Neural progenitor cell (in vitro differentiated cells): ENCODE results near the gene NALCN. TPM values are rescaled to one million over a fixed set of nuclear protein-coding genes. Genes with fewer than 3 reads are reported as not detected.

ENCODE experiments used
- DNase-seq: peaks from one replicate; pipeline ENCODE4 v3.0.0-alpha.2; 2016; ENCODE audit warnings: low spot score
- H2AFZ ChIP-seq: fragments of 200-600 bp; sonication (generic); replicated peaks from 2 replicates; pipeline ENCODE4 v1.6.1; 2016; ENCODE audit warnings: antibody characterized with exemption
- H3F3A ChIP-seq: fragments of 200-600 bp; sonication (generic); 2 replicates; pipeline ENCODE4 v1.6.1; 2016; ENCODE audit warnings: antibody characterized with exemption, low read depth
- H3K27ac ChIP-seq: fragments of 200-600 bp; sonication (generic); 2 replicates; pipeline ENCODE4 v1.5.1; 2016; ENCODE audit warnings: mild to moderate bottlenecking
- H3K27me3 ChIP-seq: fragments of 200-600 bp; sonication (generic); 2 replicates; pipeline ENCODE4 v1.6.1; 2016; ENCODE audit warnings: mild to moderate bottlenecking, moderate library complexity
- H3K36me3 ChIP-seq: fragments of 200-600 bp; sonication (generic); 2 replicates; pipeline ENCODE4 v1.5.1; 2016
- H3K4me1 ChIP-seq: fragments of 200-600 bp; sonication (generic); 2 replicates; pipeline ENCODE4 v1.6.1; 2016; ENCODE audit warnings: mixed run types
- H3K4me2 ChIP-seq: fragments of 200-600 bp; sonication (generic); 2 replicates; pipeline ENCODE4 v1.6.1; 2016
- H3K4me3 ChIP-seq: fragments of 200-600 bp; sonication (generic); 2 replicates; pipeline ENCODE4 v1.5.1; 2016
- H3K79me2 ChIP-seq: fragments of 200-600 bp; sonication (generic); 2 replicates; pipeline ENCODE4 v1.6.1; 2016; ENCODE audit warnings: low read depth
- H3K9ac ChIP-seq: fragments of 200-600 bp; sonication (generic); 2 replicates; pipeline ENCODE4 v1.6.1; 2016
- H3K9me3 ChIP-seq: fragments of 200-600 bp; sonication (generic); 2 replicates; pipeline ENCODE4 v1.5.1; 2016; ENCODE audit warnings: low read depth
- H4K20me1 ChIP-seq: fragments of 200-600 bp; sonication (generic); 2 replicates; pipeline ENCODE4 v1.6.1; 2016; ENCODE audit warnings: low read depth
- H3K27ac Mint-ChIP-seq: 3 replicates; pipeline ENCODE4 v1.8.0; 2021; ENCODE audit warnings: mixed read lengths
- H3K27me3 Mint-ChIP-seq: 2 replicates; pipeline ENCODE4 v1.8.0; 2022; ENCODE audit warnings: low read depth, mild to moderate bottlenecking, inconsistent platforms, moderate library complexity, mixed read lengths; ENCODE audit not compliant: insufficient read depth
- H3K36me3 Mint-ChIP-seq: 3 replicates; pipeline ENCODE4 v1.8.0; 2021; ENCODE audit warnings: mixed read lengths
- H3K4me1 Mint-ChIP-seq: 3 replicates; pipeline ENCODE4 v1.8.0; 2021; ENCODE audit warnings: mixed read lengths
- H3K4me3 Mint-ChIP-seq: 3 replicates; pipeline ENCODE4 v1.8.0; 2021; ENCODE audit warnings: mild to moderate bottlenecking, moderate library complexity, mixed read lengths
- H3K9me3 Mint-ChIP-seq: 3 replicates; pipeline ENCODE4 v1.8.0; 2020; ENCODE audit warnings: mixed read lengths
- CTCF ChIP-seq: fragments of 200-600 bp; sonication (generic); IDR thresholded peaks from 2 replicates; pipeline ENCODE4 v1.5.1; 2017; ENCODE audit warnings: antibody characterized with exemption, mild to moderate bottlenecking
- EZH2 ChIP-seq: fragments of 200-600 bp; sonication (generic); IDR thresholded peaks from 2 replicates; pipeline ENCODE4 v1.6.1; 2017; ENCODE audit warnings: antibody characterized with exemption, mild to moderate bottlenecking, moderate library complexity
- EZH2phosphoT487 ChIP-seq: fragments of 200-600 bp; sonication (generic); IDR thresholded peaks from 2 replicates; pipeline ENCODE4 v1.6.1; 2017; ENCODE audit warnings: antibody characterized with exemption
- total RNA-seq: library from RNA; depleted of rRNA; stranded (reverse); fragments of >200 nt; gene quantifications from 2 replicates; pipeline ENCODE4 v1.2.3, GENCODE V29; 2015; ENCODE audit warnings: low replicate concordance

NALCN gene
- total RNA-seq, 1 donor from 2014 or later = 1.1 TPM

- no peak for DNase-seq
- no peak for TF ChIP-seq EZH2phosphoT487
- TF ChIP-seq EZH2 = no peak
- no peak for TF ChIP-seq CTCF
- no peak overlapping the region for H3K27ac Mint-ChIP-seq
- H3K36me3 ChIP-seq = no peaks in the 10 kb centered on the region
- H3K4me1 ChIP-seq = no peaks in the 10 kb centered on the region
- H3F3A ChIP-seq = no peaks in the 10 kb centered on the region
- no peaks in the 10 kb centered on the region for H3K9me3 ChIP-seq
- H3K4me3 Mint-ChIP-seq = no peak overlapping the region
- H3K9ac ChIP-seq = no peak overlapping the region
- no peak overlapping the region for H3K27ac ChIP-seq
- no peaks in the 10 kb centered on the region for H3K27me3 ChIP-seq
- peaks cover 3% of the 10 kb centered on the region for H3K4me1 Mint-ChIP-seq
- H3K79me2 ChIP-seq = no peaks in the 10 kb centered on the region
- no peak overlapping the region for H3K4me2 ChIP-seq
- H3K36me3 Mint-ChIP-seq = no peaks in the 10 kb centered on the region
- no peak overlapping the region for H3K4me3 ChIP-seq
- no peaks in the 10 kb centered on the region for H3K27me3 Mint-ChIP-seq
- H2AFZ ChIP-seq = no peak overlapping the region
- no peaks in the 10 kb centered on the region for H4K20me1 ChIP-seq
- no peaks in the 10 kb centered on the region for H3K9me3 Mint-ChIP-seq
These were observed 33.8 kb upstream of the NALCN start for GRCh38 chr13:101449790-101450748.

- no peak overlapping the region for H3K27ac Mint-ChIP-seq
- Histone ChIP-seq H3K4me3 (no peak overlapping the region), H3F3A (no peaks in the 10 kb centered on the region), H3K9me3 (no peaks in the 10 kb centered on the region), H3K4me1 (no peaks in the 10 kb centered on the region), H2AFZ (no peak overlapping the region), H3K4me2 (no peak overlapping the region), H3K27ac (no peak overlapping the region), H4K20me1 (no peaks in the 10 kb centered on the region), H3K79me2 (no peaks in the 10 kb centered on the region), H3K9ac (no peak overlapping the region), H3K36me3 (no peaks in the 10 kb centered on the region), H3K27me3 (no peaks in the 10 kb centered on the region)
- no peak overlapping the region for H3K4me3 Mint-ChIP-seq
- no peak for TF ChIP-seq CTCF
- no peak for TF ChIP-seq EZH2phosphoT487
- TF ChIP-seq EZH2 = no peak
- peaks cover 3% of the 10 kb centered on the region for H3K4me1 Mint-ChIP-seq
- H3K9me3 Mint-ChIP-seq = no peaks in the 10 kb centered on the region
- no peaks in the 10 kb centered on the region for H3K36me3 Mint-ChIP-seq
- no peak for DNase-seq
- H3K27me3 Mint-ChIP-seq = no peaks in the 10 kb centered on the region
These were observed 31.5 kb upstream of the NALCN start for GRCh38 chr13:101447852-101448251.

- H3K4me3 ChIP-seq = no peak overlapping the region
- Mint-ChIP-seq H3K27me3 (no peaks in the 10 kb centered on the region), H3K4me3 (no peak overlapping the region), H3K27ac (no peak overlapping the region), H3K4me1 (peaks cover 4% of the 10 kb centered on the region), H3K9me3 (no peaks in the 10 kb centered on the region), H3K36me3 (no peaks in the 10 kb centered on the region)
- no peaks in the 10 kb centered on the region for H3K79me2 ChIP-seq
- H3K36me3 ChIP-seq = no peaks in the 10 kb centered on the region
- no peak overlapping the region for H3K27ac ChIP-seq
- no peaks in the 10 kb centered on the region for H3K27me3 ChIP-seq
- DNase-seq = no peak
- no peak overlapping the region for H3K4me2 ChIP-seq
- no peak for TF ChIP-seq EZH2phosphoT487
- TF ChIP-seq CTCF = no peak
- no peak for TF ChIP-seq EZH2
- H2AFZ ChIP-seq = no peak overlapping the region
- no peak overlapping the region for H3K9ac ChIP-seq
- H4K20me1 ChIP-seq = no peaks in the 10 kb centered on the region
- H3K9me3 ChIP-seq = no peaks in the 10 kb centered on the region
- no peaks in the 10 kb centered on the region for H3F3A ChIP-seq
- H3K4me1 ChIP-seq = no peaks in the 10 kb centered on the region
These were observed 18.2 kb upstream of the NALCN start for GRCh38 chr13:101434486-101434885.
